Stimulated activated naive CD4-positive, alpha-beta T cell (primary cell): ENCODE measurements around the gene WDR12.
A peak's percentile ranks its signal among the peaks of the same experiment; 100 is the strongest.
"Not testable (repeated sequence)": the region's sequence is repeated elsewhere in the genome, so short reads cannot be mapped to it uniquely, and the experiment has no call there.

ENCODE experiments used
- DNase-seq, 6 experiments: peaks; one replicate each; lab custom pipeline; 2025; lab: John Stamatoyannopoulos, UW

WDR12 gene

GRCh38 chr2:202911512-202912341 is at the start of gene WDR12, which contains the start of gene CARF:
Gene WDR12 (minus strand): TSS chr2:202911673. CDS start chr2:202911476, 197 bp downstream.
Gene CARF (plus strand): TSS chr2:202912275. CDS start chr2:202941903, 29,628 bp downstream.
- DNase-seq, result peak; percentile 83 to 97 (median 88)

GRCh38 chr2:202960524-202960923 is 49.1 kb upstream of the WDR12 start:
- no peak for DNase-seq

DNA sequence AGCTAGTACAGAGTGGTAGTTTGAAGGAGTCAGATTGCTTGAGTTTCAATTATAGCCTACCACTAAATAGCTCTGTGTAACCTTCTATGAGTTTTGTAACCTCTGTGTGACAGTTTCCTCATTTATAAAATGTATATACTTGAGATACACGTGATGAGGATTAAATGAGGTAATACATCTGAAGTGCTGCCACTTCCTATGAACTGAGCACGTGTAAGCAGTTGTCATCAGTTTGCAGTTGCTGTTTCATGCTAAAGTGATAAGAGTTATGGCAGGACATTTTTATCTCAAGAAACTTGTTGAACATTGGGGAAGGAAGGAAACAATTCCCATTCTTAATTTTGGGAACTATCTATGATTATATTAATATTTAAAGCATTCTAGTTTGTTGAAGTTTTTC is 39.1 kb upstream of the WDR12 start:
- no peak for DNase-seq

GRCh38 chr2:202949333-202949732 is 37.9 kb upstream of the WDR12 start:
- DNase-seq, result not testable (repeated sequence)

DNA sequence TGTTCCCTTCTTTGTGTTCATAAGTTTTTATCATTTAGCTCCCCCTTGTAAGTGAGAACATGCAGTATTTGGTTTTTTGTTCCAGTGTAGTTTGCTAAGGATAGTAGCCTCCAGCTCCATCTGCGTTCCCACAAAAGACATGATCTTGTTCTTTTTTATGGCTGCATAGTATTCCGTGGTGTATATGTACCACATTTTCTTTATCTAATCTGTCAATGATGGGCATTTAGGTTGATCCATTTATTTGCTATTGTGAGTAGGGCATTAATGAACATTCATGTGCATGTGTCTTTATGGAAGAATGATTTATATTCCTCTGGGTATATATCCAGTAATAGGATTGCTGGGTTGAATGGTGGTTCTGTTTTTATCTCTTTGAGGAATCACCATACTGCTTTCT is 34.0 kb upstream of the WDR12 start:
- DNase-seq, result no peak

DNA sequence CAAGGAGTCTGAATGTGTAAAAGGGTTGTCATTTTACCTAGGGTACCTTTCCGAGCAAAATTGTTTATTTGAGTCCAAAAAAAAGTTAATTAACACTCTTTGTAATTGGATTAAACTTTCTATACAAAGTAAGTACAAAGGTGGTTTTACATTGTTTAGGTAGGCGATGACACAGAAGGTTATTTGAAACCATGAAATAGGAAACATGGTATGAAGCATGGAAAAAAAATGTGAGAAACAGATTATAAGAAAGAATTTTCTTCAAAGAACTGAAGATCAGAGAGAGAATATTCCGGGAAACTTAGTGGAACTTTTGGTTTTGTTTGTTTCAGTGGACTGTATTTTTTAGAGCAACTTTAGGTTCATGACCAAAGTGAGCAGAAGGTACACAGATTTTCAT is 33.3 kb upstream of the WDR12 start:
- no peak for DNase-seq

- no peak for DNase-seq
Measured at GRCh38 chr2:202944408-202944807, 32.9 kb upstream of the WDR12 start.

- DNase-seq, result no peak
Measured at GRCh38 chr2:202941771-202942170, 30.3 kb upstream of the WDR12 start.

DNA sequence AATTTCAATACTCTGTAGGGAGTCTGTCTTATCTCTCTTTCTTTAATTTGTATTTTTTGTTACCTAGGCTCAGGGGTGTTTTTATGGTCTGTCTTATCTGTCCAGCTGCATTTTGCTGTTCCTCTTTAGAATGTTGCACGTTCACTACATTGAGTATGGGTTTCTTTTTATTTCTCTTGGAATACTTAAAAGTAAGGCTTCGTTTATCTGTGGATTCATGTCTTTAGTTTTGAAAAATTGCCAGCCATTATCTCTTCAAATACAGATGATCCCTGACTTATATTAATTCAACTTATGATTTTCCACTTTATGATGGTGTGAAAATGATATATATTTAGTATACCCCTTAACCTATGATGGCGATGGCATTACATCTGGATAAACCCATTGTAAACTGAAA is 27.5 kb upstream of the WDR12 start:
- DNase-seq, result no peak

- DNase-seq, result no peak
Measured at GRCh38 chr2:202934456-202934855, 23.0 kb upstream of the WDR12 start.

DNA sequence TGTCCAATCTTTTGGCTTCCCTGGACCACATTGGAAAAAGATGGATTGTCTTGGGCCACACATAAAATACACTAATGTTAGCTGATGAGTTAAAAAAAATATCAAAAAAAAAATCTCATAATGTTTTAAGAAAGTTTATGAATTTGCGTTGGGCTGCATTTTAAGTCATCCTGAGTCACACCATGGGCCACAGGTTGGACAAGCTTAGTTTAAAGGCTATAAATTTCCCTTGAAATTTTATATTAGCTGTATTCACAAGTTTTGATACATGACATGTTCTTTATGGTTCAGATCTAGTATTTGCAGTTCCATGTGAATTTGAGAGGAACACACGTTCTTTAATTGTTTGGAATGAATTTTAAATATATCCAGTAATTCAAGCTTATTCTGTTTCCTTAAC is 22.5 kb upstream of the WDR12 start:
- DNase-seq, result no peak

- DNase-seq, result no peak
Measured at GRCh38 chr2:202933139-202933510, 21.7 kb upstream of the WDR12 start.

DNA sequence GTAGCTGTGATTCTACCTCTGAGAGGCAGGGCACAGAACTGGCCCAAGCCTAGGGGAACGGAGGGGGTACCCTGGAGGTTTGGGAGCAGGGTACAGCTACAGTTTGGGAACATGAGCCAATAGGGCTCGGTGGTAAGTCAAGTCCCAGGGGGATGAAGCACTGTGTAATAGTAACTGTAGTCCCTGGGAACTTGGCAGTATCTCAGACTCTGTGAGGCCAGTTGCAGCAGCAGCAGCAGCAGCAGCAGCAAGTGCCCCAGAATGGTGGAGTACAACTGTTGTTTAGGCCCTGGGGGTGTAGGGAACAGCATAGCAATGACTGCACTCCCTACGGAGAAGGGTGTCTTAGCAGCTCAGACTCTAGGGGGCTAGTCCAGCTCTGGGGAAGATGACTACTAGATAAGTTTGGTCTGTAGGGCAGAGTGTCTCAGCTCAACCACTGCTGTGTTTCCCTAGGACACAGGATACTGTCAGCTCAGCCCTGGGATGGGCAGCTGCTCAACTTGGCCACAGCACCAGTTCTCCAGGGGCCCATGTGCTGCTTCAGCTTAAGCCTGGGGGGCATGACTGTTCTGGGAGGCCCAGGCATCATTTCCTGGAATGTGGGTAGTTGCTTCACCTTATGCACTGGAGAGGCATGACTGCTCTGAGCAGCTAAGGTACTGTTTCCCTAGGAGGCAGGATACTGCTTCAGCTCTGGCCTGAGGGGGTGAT is 21.1 kb upstream of the WDR12 start:
- DNase-seq, result no peak

- no peak for DNase-seq
Measured at GRCh38 chr2:202918860-202919259, 7.4 kb upstream of the WDR12 start.

DNA sequence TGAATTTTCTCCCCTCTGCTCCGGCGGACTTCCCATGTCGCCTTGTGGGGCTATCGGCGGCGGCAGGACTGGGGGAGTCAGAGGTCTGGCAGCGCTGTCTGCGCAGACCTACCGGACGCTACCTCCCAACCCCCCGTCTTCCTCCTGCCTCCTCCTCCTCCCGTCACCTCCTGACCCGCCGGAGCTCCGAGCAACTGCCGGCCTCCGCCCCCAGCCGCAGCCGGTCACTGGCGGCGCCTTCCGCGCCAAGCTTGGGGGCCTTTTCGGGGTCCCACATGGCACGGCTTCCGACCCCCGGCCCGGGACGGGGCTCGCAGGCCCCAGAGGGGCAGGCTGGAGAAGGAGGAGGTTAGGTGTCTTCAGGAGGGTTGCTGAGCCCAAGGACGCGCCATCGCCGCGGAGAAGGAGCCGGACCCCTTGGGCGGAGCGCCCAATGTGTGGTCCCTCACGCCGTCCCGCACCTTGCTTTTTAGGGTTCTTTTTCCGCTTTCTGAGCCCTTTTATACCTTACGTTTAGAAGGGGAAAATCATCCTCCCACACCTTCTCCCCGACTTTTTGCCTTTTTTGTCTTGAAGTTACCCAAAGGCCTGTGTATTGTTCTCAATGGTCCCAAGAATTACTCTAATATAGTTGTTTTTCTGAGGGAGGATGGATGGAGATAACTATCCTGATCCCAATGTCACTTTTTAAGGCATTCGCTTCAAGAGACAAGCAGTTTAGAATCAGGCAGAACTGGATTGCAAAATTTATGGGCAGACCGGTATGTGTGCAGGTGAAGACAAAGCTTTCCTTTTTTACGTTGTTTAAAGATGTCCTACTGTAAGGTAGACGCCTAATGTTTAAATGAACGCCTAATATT is 1.1 kb upstream of the WDR12 start:
- DNase-seq, result peak in 2 of 6 experiments; percentile 35 to 67

- DNase-seq, result no peak
Measured at GRCh38 chr2:202911203-202911511, 316 bp downstream of the WDR12 start.

DNA sequence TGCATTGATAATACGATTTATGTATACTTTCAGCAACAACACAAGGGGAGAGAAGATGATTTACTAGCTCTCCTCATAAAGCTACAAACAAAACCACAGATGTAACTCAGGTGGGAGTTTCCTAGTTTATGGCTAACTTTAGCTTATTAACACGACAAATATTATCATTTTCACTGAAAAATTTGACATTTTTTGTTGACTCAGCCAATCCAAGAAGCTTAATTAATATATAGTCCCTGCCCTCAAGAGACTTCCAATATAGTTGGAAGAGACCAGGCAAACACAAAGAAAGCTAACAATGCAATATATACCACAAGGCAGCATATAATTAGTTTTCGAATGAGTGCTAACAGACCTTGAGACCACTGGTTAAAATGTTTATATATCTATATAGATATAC is 775 bp downstream of the WDR12 start:
- DNase-seq, result no peak

DNA sequence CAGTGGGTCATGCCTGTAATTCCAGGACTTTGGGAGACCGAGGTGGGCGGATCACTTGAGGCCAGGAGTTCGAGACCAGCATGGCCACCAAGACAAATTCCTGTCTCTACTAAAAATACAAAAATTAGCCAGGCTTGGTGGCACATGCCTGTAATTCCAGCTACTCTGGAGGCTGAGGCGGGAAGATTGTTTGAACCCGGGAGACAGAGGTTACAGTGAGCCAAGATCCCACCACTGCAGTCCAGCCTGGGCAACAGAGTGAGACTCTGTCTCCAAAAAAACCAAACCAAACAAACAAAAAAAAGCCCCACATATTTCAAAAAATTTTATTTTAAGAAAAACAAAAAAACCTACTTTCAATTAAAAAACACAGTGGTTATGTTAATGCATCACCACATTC is 1.2 kb downstream of the WDR12 start:
- not testable (repeated sequence) for DNase-seq

DNA sequence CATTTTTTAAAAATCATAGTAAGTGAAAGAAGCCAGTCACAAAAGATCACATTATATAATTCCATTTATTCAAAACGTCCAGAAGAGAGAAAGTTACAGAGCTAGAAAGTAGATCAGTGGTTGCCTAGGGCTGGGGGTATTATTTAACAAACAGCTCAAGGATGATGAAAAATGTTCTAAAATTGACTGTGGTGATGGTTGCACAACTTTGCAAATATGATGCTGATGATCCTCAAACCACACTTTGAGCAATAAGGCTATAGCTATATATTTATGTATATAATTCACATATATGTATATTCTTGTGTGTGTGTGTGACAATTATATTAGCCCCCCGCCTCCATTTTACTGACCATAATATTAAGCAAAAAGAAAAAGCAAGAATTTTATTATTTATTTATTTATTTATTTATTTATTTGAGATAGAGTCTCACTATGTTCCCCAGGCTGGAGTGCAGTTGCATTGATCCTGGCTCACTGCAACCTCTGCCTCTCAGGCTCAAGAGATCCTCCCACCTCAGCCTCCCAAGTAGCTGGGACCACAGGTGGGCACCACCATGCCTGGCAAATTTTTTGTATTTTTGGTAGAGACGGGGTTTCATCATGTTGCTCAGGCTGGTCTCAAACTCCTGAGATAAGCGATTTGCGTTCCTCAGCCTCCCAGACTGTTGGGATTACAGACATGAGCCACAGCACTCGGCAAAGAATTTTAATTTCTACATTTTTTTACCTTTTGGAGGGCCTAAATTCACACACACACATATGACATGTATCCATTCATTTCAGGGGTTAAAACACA is 1.9 kb downstream of the WDR12 start:
- DNase-seq, result no peak

DNA sequence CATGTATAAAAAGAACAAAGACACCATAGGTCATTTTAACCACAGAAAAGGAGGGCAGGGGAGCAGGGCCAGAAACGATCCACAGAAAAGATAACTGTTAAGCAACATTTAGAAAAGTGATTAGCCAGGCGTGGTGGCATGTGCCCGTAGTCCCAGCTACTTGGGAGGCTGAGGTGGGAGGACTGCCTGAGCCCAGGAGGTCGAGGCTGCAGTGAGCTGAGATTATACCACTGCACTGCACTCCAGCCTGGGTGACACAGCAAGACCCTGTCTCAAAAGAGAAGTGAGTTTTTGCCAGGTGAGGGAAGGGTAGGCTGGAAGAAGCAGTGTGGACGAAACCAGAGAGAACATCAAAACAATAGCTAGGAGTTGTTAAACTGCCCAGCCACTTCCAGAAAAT is 3.3 kb downstream of the WDR12 start:
- no peak for DNase-seq

DNA sequence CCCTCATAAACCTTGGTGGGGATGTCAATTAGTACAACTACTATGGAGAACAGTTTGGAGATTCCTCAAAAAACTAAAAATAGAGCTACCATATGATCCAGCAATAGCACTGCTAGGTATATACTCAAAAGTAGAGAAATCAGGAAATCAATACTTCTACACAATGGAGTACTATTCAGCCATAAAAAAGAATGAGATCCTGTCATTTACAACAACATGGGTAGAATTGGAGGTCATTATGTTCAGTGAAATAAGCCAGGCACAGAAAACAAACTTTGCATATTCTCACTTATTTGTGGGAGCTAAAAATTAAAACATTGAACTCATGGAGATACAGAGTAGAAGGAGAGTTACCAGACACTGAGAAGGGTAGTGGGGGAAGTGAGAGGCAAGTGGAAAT is 6.0 kb downstream of the WDR12 start:
- not testable (repeated sequence) for DNase-seq

GRCh38 chr2:202885190-202885589 is 26.3 kb downstream of the WDR12 start:
- no peak for DNase-seq
